Astrocyte of the hippocampus (primary cell): ENCODE results near the gene SACM1L.
"Not testable (repeated sequence)": the region's sequence is repeated elsewhere in the genome, so short reads cannot be mapped to it uniquely, and the experiment has no call there.

Source experiments
- DNase-seq: peaks from one replicate; pipeline ENCODE4 v3.0.0; 2011; ENCODE audit warnings: low read depth, low spot score

Gene SACM1L

GRCh38 chr3:45693941-45694521 is 4.8 kb downstream of the SACM1L start:
- DNase-seq, result no peak

GRCh38 chr3:45695166-45695565 is 6.0 kb downstream of the SACM1L start:
- DNase-seq, result not testable (repeated sequence)

GRCh38 chr3:45700570-45701073 is 11.4 kb downstream of the SACM1L start:
- DNase-seq, result no peak

GRCh38 chr3:45701172-45701867 is 12.1 kb downstream of the SACM1L start:
- peak; percentile 78 for DNase-seq

GRCh38 chr3:45704301-45704943 is 15.2 kb downstream of the SACM1L start:
- no peak for DNase-seq

GRCh38 chr3:45705839-45706808 is 16.9 kb downstream of the SACM1L start:
- no peak for DNase-seq

- no peak for DNase-seq
Measured at GRCh38 chr3:45711931-45712330, 22.7 kb downstream of the SACM1L start.

GRCh38 chr3:45712434-45713110 is 23.4 kb downstream of the SACM1L start:
- peak; percentile 9 for DNase-seq

- no peak for DNase-seq
Measured at GRCh38 chr3:45715945-45716344, 26.7 kb downstream of the SACM1L start.

GRCh38 chr3:45716790-45717336 is 27.7 kb downstream of the SACM1L start:
- DNase-seq, result no peak

- no peak for DNase-seq
Measured at GRCh38 chr3:45719655-45720487, 30.7 kb downstream of the SACM1L start.

- no peak for DNase-seq
Measured at GRCh38 chr3:45724911-45725310, 35.7 kb downstream of the SACM1L start.

- no peak for DNase-seq
Measured at GRCh38 chr3:45729614-45730013, 40.4 kb downstream of the SACM1L start.

GRCh38 chr3:45730409-45731154 is 41.4 kb downstream of the SACM1L start:
- DNase-seq, result no peak

- DNase-seq, result no peak
Measured at GRCh38 chr3:45736707-45737106, 47.5 kb downstream of the SACM1L start.

- no peak for DNase-seq
Measured at GRCh38 chr3:45737234-45737633, 48.0 kb downstream of the SACM1L start.

- no peak for DNase-seq
Measured at GRCh38 chr3:45739991-45740390, 50.8 kb downstream of the SACM1L start.

- no peak for DNase-seq
Measured at GRCh38 chr3:45741247-45741646, 52.1 kb downstream of the SACM1L start.
